ENCODE results near the gene KRTAP10-7. TPM values are rescaled to one million over a fixed set of nuclear protein-coding genes. Genes with fewer than 3 reads are reported as not detected.
"Not testable (repeated sequence)": the region's sequence is repeated elsewhere in the genome, so short reads cannot be mapped to it uniquely, and the experiment has no call there.

Gene KRTAP10-7
- total RNA-seq, 1 experiment from 2014 or later: not detected

DNA sequence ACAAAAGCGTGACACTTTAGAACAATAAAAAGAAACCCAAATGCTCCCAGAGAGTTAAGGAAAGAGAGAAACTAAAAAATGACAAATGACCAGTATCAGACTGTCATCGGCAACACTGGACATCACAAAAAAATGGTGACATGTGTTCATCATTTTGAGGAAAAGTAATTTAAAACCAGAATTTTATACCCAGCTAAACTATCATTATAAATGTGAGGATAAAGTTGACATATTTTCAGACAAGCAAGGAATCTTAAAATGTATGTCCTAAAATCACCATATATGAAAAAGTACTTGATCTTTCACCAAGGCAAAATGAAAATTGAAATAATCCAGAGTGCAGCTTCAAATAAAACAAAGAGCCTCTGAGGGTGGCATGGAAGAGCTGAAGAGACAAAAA, 44.5 kb downstream of the KRTAP10-7 start:
- TF ChIP-seq, protein P1, sequence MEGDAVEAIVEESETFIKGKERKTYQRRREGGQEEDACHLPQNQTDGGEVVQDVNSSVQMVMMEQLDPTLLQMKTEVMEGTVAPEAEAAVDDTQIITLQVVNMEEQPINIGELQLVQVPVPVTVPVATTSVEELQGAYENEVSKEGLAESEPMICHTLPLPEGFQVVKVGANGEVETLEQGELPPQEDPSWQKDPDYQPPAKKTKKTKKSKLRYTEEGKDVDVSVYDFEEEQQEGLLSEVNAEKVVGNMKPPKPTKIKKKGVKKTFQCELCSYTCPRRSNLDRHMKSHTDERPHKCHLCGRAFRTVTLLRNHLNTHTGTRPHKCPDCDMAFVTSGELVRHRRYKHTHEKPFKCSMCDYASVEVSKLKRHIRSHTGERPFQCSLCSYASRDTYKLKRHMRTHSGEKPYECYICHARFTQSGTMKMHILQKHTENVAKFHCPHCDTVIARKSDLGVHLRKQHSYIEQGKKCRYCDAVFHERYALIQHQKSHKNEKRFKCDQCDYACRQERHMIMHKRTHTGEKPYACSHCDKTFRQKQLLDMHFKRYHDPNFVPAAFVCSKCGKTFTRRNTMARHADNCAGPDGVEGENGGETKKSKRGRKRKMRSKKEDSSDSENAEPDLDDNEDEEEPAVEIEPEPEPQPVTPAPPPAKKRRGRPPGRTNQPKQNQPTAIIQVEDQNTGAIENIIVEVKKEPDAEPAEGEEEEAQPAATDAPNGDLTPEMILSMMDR (IDR thresholded peaks at IDR 0.05; ENCODE audit: insufficient read depth in 1 of 2, low read depth in 1 of 2, low read length in 1 of 2, severe bottlenecking in 1 of 2, unreplicated experiment in 1 of 2): no peak
- no TSS peak for BruUV-seq (replicated peaks)
- H3K4me1 Mint-ChIP-seq (ENCODE audit: low read depth, unreplicated experiment): no peaks in the 10 kb centered on the region
- H3K36me3 ChIP-seq (ENCODE audit: control insufficient read depth, insufficient read depth, low read length): no peaks in the 10 kb centered on the region
- peaks cover 8% of the 10 kb centered on the region for H3K27me3 Mint-ChIP-seq (ENCODE audit: insufficient read depth, unreplicated experiment)
- peaks cover 55% of the 10 kb centered on the region for H3K9me3 Mint-ChIP-seq (ENCODE audit: unreplicated experiment)
- no peak for DNase-seq
- H3K4me3 Mint-ChIP-seq (ENCODE audit: unreplicated experiment): no peak overlapping the region
- no peak overlapping the region for H3K27ac Mint-ChIP-seq (ENCODE audit: unreplicated experiment)
- no peaks in the 10 kb centered on the region for H3K4me1 ChIP-seq
- H3K4me3 ChIP-seq (ENCODE audit: low read depth, low read length): no peak overlapping the region
- ChIA-PET CTCF (no interaction called here), POLR2A (no interaction called here)
- H3K36me3 Mint-ChIP-seq (ENCODE audit: insufficient read depth, unreplicated experiment): no peaks in the 10 kb centered on the region
- no peaks in the 10 kb centered on the region for H3K27me3 ChIP-seq (replicated peaks; ENCODE audit: control insufficient read depth, insufficient read depth, low read length)
- peaks cover 13% of the 10 kb centered on the region for H3K9me3 ChIP-seq
- intact Hi-C loops (cut with micrococcal nuclease; ENCODE audit: unreplicated experiment): no loop called here

DNA sequence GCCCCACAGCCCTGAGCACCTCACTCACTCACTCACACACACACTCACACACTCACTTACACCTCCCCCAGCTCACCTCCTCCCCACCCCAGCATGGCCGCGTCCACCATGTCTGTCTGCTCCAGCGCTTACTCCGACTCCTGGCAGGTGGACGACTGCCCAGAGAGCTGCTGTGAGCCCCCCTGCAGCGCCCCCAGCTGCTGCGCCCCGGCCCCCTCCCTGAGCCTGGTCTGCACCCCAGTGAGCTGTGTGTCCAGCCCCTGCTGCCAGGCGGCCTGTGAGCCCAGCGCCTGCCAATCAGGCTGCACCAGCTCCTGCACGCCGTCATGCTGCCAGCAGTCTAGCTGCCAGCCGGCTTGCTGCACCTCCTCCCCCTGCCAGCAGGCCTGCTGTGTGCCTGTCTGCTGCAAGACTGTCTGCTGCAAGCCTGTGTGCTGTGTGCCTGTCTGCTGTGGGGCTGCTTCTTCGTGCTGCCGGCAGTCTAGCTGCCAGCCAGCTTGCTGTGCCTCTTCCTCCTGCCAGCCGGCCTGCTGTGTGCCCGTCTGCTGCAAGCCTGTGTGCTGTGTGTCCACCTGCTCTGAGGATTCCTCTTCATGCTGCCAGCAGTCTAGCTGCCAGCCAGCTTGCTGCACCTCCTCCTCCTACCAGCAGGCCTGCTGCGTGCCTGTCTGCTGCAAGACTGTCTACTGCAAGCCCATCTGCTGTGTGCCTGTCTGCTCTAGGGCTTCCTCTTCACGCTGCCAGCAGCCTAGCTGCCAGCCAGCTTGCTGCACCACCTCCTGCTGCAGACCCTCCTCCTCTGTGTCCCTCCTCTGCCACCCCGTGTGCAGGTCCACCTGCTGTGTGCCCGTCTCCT, 46.2 kb downstream of the KRTAP10-7 start, which contains the start of gene KRTAP10-11:
KRTAP10-11 (plus strand) TSS at position 49 of the 856 bp plus-strand sequence; CDS start at position 94, 45 bp downstream.
- H3K36me3 Mint-ChIP-seq (ENCODE audit: insufficient read depth, unreplicated experiment); H3K27ac Mint-ChIP-seq (ENCODE audit: unreplicated experiment); DNase-seq; H3K4me3 Mint-ChIP-seq (ENCODE audit: unreplicated experiment); H3K27me3 ChIP-seq (replicated peaks; ENCODE audit: control insufficient read depth, insufficient read depth, low read length); H3K36me3 ChIP-seq (ENCODE audit: control insufficient read depth, insufficient read depth, low read length); POLR2A ChIA-PET; H3K4me1 ChIP-seq; intact Hi-C loops (cut with micrococcal nuclease; ENCODE audit: unreplicated experiment); H3K4me3 ChIP-seq (ENCODE audit: low read depth, low read length); H3K4me1 Mint-ChIP-seq (ENCODE audit: low read depth, unreplicated experiment); CTCF ChIA-PET; BruUV-seq (replicated peaks); H3K27me3 Mint-ChIP-seq (ENCODE audit: insufficient read depth, unreplicated experiment): not testable (repeated sequence)
- H3K9me3 Mint-ChIP-seq (ENCODE audit: unreplicated experiment): peaks cover 45% of the 10 kb centered on the region
- peaks cover 13% of the 10 kb centered on the region for H3K9me3 ChIP-seq

DNA sequence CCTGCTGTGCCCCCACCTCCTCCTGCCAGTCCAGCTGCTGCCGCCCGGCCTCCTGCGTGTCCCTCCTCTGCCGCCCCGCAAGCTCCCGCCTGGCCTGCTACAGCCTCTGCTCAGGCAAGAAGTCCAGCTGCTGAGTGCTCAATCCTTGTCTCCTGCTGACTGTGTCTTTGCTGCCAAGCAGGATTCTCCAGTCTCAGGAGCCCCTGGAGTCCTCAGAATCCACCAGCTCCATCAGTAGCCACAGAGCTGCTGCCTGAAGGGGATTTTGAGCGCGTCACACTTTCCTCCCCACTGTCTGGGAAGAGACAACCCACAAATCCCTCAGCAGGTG, 46.8 kb downstream of the KRTAP10-7 start:
- no TSS peak for BruUV-seq (replicated peaks)
- no peak for DNase-seq
- H3K36me3 Mint-ChIP-seq (ENCODE audit: insufficient read depth, unreplicated experiment): no peaks in the 10 kb centered on the region
- Histone ChIP-seq H3K4me3 (ENCODE audit: low read depth, low read length) (no peak overlapping the region), H3K9me3 (peaks cover 13% of the 10 kb centered on the region), H3K27me3 (replicated peaks; ENCODE audit: control insufficient read depth, insufficient read depth, low read length) (no peaks in the 10 kb centered on the region), H3K4me1 (no peaks in the 10 kb centered on the region), H3K36me3 (ENCODE audit: control insufficient read depth, insufficient read depth, low read length) (no peaks in the 10 kb centered on the region)
- CTCF ChIA-PET: no interaction called here
- H3K4me1 Mint-ChIP-seq (ENCODE audit: low read depth, unreplicated experiment): no peaks in the 10 kb centered on the region
- TF ChIP-seq, protein P1 (IDR thresholded peaks at IDR 0.05; ENCODE audit: insufficient read depth in 1 of 2, low read depth in 1 of 2, low read length in 1 of 2, severe bottlenecking in 1 of 2, unreplicated experiment in 1 of 2): no peak
- H3K27ac Mint-ChIP-seq (ENCODE audit: unreplicated experiment): no peak overlapping the region
- peaks cover 2% of the 10 kb centered on the region for H3K27me3 Mint-ChIP-seq (ENCODE audit: insufficient read depth, unreplicated experiment)
- no peak overlapping the region for H3K4me3 Mint-ChIP-seq (ENCODE audit: unreplicated experiment)
- H3K9me3 Mint-ChIP-seq (ENCODE audit: unreplicated experiment): peaks cover 39% of the 10 kb centered on the region
- POLR2A ChIA-PET: no interaction called here
- intact Hi-C loops (cut with micrococcal nuclease; ENCODE audit: unreplicated experiment): no loop called here
